Lung microvascular endothelial cell (primary cell): ENCODE measurements around the gene CTSE. TPM values are rescaled to one million over a fixed set of nuclear protein-coding genes. Genes with fewer than 3 reads are reported as not detected.
"Not testable (repeated sequence)": the region's sequence is repeated elsewhere in the genome, so short reads cannot be mapped to it uniquely, and the experiment has no call there.

Source experiments
- DNase-seq, 2 donors: peaks; one replicate each; pipeline versions ENCODE4 v3.0.0 to v3.0.0-alpha.2; 2010; ENCODE audit warnings: low read depth in 2 of 2
- total RNA-seq: library from RNA; depleted of rRNA; stranded (reverse); fragments of >200 nt; gene quantifications from 2 replicates; pipeline ENCODE4 v1.2.1, GENCODE V29; 2014

Gene CTSE
- not detected in 2 replicates for total RNA-seq

- no peak for DNase-seq
These were observed at the start of gene CTSE for GRCh38 chr1:206023695-206024094. Gene CTSE (minus strand): TSS chr1:206023895. CDS start chr1:206023791, 104 bp downstream.

GRCh38 chr1:206070627-206071304 lies 47.1 kb upstream of the CTSE start:
- DNase-seq: no peak

- DNase-seq: no peak
These were observed 44.6 kb upstream of the CTSE start for GRCh38 chr1:206068314-206068713.

DNA sequence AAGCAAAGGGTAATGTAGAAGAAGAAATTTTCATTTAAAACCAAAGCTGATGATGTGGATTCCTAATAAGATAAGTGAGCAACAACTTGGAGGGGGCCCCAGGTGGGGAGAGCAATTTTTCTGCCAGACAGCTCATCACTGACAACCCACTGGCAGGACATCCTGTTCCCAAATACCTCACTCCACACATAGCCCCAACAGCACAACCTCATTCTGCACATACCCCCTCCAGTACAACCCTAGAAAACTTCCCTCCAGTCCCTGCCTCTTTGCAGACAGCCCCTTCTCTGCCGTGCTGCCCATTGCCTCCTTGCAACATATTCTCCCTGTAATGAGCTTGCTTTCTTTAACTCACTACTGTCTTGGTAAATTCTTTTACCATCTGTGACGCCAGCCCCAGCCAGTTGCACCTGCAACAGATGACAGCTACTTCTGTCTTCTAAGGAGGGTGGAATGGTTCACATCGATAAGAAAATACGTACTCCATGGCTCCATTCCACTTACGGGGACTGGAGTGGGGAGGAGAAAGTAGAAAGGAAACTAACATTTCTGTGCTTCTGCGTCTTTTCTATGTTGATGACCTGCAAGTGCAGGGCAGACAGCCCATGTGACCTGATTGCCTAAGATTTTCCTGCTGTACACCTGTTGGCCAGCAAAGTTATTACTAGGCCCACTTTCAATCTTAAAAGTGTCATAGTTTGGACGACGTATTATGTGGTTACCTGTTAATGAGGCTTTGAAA lies 44.0 kb upstream of the CTSE start:
- DNase-seq: no peak

DNA sequence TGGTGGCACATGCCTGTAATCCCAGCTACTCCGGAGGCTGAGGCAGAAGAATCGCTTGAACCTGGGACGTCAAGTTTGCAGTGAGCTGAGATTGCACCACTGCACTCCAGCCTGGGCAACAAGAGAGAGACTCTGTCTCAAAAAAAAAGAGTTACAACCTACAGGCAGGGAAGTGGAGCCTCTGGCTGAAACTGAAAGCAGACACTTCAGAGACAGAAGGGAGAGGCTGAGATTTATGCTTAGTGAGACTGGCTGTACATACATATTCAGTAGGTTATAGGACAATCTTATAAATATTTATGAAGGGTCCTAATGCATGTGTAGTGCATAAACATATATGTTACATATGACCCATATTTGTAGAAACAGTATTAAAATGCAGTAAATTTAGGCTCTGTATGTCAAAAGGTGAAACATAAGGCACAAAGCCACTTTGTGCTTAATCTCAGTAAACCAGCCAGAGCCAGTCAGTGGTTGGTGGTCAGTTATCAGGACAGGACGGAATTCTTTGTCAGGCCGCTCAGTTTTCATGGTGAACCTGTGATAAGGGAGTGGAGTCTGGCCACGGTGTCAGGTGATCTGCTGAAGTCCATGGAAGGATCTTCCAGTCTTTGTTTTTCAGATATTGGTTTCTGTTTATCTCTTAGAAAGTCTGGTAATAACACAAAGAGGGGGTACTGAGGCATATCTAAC lies 42.9 kb upstream of the CTSE start:
- no peak for DNase-seq

- no peak for DNase-seq
These were observed 42.0 kb upstream of the CTSE start for GRCh38 chr1:206065547-206066145.

DNA sequence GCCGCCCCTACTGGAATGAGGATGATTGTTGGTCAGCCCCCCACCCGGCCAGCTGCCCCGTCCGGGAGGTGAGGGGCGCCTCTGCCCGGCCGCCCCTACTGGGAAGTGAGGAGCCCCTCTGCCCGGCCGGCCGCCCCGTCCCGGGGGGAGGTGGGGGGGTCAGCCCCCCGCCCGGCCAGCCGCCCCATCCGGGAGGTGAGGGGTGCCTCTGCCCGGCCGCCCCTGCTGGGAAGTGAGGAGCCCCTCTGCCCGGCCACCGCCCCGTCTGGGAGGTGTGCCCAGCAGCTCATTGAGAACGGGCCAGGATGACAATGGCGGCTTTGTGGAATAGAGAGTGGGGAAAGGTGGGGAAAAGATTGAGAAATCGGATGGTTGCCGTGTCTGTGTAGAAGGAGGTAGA lies 40.8 kb upstream of the CTSE start:
- not testable (repeated sequence) for DNase-seq

DNA sequence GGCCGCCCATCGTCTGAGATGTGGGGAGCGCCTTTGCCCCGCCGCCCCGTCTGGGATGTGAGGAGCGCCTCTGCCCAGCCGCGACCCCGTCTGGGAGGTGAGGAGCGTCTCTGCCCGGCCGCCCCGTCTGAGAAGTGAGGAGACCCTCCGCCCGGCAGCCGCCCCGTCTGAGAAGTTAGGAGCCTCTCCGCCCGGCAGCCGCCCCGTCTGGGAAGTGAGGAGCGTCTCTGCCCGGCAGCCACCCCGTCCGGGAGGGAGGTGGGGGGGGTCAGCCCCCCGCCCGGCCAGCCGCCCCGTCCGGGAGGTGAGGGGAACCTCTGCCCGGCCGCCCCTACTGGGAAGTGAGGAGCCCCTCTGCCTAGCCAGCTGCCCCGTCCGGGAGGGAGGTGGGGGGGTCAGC lies 40.3 kb upstream of the CTSE start:
- not testable (repeated sequence) for DNase-seq

- no peak for DNase-seq
These were observed 38.8 kb upstream of the CTSE start for GRCh38 chr1:206062464-206062863.

DNA sequence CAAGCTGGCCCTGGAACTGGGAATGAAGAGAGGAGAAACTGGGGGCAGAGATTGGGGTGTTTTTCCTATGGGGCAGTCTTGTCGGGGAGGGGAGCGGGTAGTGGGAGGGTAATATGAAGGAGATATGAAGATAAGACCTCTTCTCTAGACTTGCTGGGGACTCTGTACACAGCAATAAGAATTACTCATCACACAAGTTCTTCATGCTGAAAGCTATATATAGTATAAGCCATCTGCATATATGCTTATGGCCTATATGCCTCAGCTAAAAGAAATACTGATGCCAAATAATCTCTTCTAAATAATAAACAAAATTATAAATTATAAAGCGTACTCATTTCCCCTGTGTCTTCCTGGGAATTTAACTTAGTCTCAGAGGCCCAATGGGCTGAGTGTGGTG lies 37.1 kb upstream of the CTSE start:
- no peak for DNase-seq

DNA sequence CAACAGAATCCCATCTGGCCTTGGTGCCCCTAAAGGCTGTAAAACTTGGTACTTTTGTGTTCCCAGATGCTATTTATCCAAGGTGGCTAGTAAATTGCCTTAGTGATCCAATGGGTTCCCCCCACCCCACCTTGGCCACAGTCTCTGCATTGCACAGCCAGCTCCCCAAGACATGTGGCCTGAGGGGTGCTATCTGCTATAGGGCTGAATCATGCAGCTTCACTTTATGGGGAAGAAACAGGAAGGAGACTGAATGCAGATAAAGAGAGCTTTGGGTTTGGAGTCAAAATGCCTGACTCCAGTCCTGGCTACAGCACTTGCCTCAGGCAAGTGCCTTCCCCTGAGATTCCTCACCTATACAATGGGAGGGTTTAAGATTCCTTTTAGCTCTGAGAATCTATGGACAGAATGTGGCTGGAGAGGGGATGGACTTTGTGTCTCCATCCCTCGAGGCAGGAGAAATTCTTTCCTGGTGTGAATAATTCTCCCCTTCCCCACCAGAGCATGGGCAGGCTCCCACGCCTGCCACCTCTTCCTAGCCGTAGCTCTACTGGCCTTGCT lies 35.7 kb upstream of the CTSE start:
- no peak for DNase-seq

- DNase-seq: no peak
These were observed 35.2 kb upstream of the CTSE start for GRCh38 chr1:206058927-206059292.

DNA sequence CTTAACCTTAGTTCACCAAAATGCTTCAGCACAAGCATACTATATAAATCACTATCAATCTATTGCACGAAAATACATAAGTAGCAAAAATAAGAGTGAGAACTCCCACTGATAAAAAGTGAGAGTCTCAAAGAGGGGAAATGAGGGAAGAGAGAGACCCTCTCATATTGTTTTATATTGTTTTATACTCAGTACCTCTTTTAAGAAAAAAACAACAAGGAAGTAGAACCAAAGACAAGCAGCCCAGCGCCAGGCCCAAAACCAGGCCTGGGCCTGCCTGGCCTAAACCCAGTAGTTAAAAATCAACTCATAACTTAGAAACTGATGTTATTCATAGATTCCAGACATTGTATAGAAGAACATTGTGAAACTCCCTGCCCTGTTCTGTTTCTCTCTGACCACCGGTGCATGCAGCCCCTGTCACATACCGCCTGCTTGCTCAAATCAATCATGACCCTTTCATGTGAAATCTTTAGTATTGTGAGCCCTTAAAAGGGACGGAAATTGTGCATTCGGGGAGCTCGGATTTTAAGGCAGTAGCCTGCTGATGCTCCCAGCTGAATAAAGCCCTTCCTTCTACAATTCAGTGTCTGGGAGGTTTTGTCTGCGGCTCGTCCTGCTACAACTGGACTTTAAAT lies 34.7 kb upstream of the CTSE start:
- DNase-seq: not testable (repeated sequence)

GRCh38 chr1:206055639-206056323 lies 32.1 kb upstream of the CTSE start:
- not testable (repeated sequence) for DNase-seq

- not testable (repeated sequence) for DNase-seq
These were observed 31.5 kb upstream of the CTSE start for GRCh38 chr1:206055069-206055625.

DNA sequence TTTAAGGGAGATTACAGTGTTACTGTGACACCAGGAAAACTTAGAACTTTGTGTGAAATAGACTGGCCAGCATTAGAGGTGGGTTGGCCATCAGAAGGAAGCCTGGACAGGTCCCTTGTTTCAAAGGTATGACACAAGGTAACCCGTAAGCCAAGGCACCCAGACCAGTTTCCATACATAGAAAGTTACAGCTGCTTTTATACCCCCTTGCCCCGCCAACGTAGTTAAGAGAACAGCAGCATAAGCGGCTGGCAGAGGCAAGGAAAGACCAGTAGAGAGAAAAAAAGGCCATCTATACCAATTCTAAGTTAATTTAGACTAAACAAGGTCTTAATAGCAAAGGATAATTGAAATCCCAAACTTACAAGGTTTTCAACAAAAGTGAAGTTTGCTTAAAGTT lies 29.9 kb upstream of the CTSE start:
- DNase-seq: not testable (repeated sequence)

DNA sequence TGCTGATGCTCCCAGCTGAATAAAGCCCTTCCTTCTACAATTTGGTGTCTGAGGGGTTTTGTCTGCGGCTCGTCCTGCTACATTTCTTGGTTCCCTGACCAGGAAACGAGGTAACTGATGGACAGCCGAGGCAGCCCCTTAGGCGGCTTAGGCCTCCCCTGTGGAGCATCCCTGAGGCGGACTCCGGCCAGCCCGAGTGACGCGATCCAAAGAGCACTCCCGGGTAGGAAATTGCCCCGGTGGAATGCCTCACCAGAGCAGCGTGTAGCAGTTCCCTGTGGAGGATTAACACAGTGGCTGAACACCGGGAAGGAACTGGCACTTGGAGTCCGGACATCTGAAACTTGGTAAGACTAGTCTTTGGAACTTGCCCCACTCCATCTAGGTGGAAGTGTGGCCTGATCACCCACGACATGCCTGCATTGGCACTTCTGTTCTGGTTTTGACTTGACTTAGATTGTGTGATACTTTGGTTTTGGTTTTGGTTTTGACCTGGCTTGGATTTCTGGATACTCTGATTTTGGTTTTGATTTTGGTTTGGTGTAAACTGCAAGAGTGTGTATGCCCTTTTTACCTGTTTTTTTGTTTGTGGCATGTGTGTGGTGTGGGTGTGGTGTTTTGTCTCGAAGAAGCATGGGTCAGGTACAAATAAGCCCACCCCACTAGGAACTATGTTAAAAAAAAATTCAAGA lies 29.4 kb upstream of the CTSE start, which contains the start of gene RHEX:
TSS of gene RHEX (plus strand) at position 255 of the 692 bp plus-strand sequence. CDS start 44,656 bp downstream, outside the sequence.
- DNase-seq: not testable (repeated sequence)

DNA sequence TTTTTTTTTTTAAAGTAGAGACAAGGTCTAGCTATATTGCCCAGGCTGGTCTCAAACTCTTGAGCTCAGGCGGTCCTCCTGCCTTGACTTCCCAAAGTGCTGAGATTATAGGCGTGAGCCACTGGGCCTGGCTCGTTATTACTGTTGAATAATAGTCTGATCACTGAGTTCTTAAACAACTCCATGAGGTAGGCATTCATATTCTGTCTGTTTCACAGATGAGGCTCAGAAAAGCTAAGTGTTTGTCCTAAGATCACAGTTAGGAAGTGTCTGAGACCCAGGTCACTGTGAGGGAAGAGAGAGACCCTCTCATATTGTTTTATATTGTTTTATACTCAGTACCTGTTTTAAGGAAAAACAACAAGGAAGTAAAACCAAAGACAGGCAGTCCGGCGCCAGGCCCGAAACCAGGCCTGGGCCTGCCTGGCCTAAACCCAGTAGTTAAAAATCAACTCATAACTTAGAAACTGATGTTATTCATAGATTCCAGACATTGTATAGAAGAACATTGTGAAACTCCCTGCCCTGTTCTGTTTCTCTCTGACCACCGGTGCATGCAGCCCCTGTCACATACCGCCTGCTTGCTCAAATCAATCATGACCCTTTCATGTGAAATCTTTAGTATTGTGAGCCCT lies 28.7 kb upstream of the CTSE start:
- not testable (repeated sequence) for DNase-seq

GRCh38 chr1:206050655-206051235 lies 27.1 kb upstream of the CTSE start:
- no peak for DNase-seq
